AG09319 (cell line): Measurements from ENCODE around the gene B4GALT2.
A peak's percentile ranks its signal among the peaks of the same experiment; 100 is the strongest.

Source experiments
- DNase-seq: peaks from one replicate; pipeline ENCODE4 v3.0.0-alpha.2; 2010; ENCODE audit warnings: low read depth; ENCODE audit errors: extremely low read depth
- CTCF ChIP-seq: IDR thresholded peaks from 2 replicates; pipeline ENCODE4 v1.5.1; 2011; ENCODE audit warnings: low read depth, mild to moderate bottlenecking, inconsistent platforms, low read length, moderate library complexity

The B4GALT2 gene

DNA sequence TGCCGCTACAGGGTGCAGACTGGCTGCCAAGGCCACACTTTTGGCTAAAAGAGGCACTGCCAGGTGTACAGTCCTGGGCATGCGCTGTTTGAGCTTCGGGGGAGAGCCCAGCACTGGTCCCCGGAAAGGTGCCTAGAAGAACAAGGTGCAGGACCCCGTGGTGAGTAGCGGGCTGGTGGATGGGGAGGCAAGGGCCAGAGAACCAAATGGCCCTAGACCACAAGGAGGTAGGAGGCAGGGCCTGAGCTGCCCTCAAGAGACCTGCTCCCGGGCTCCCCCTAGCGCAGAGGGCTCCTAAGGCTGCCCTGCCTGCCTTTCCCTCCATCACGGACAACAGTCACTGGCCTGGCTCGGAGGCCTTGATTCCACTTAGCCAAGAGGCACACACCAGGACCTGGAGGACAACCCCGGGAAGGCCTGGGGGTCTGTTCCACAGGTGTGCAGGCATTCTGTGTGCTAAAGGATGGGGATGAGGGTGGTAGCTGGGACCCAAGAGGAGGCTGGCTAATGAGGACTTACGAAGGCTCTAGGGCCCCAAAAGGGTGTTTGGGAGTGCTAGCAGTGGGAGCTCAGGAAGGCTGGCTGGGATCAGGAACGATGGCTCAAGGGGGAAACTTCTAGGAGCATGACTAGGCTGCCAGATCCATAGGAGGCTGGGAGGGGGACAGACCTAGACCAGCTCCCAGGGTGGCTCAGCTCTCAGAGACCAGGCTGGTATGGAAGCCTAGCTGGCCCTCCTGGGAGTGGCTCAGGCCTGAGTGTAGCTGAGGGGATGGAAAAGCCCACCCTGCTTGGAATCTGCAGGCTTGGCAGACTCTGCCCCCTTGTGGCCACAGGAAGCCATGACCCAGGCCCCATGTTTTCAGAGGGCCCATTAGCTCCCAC is 44.7 kb upstream of the B4GALT2 start:
- peak; percentile 91 for TF ChIP-seq CTCF
- no peak for DNase-seq

GRCh38 chr1:43934986-43935324 is 44.1 kb upstream of the B4GALT2 start:
- no peak for TF ChIP-seq CTCF
- no peak for DNase-seq

DNA sequence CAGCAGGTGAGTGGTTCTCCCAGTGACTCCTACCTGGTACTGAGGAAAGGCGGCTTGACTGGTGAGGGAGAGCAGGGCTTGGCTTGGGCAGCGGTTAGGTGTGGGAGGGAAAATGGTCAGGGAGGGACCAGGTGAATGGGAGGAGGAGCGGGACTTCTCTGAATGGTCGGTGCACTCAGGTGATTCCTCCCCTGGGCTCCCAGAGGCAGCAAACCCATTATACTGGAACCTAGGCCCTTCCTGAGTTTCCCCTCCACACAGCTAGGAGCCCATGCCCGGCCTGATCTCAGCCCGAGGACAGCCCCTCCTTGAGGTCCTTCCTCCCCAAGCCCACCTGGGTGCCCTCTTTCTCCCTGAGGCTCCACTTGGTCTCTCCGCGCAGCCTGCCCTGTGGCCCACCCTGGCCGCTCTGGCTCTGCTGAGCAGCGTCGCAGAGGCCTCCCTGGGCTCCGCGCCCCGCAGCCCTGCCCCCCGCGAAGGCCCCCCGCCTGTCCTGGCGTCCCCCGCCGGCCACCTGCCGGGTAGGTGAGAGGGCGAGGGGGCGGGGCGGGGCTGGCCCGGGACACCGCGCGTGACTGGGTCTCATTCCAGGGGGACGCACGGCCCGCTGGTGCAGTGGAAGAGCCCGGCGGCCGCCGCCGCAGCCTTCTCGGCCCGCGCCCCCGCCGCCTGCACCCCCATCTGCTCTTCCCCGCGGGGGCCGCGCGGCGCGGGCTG is 43.1 kb upstream of the B4GALT2 start:
- TF ChIP-seq CTCF = no peak
- DNase-seq = no peak

- no peak; the same call in 1 of the 2 replicates for TF ChIP-seq CTCF
- DNase-seq = no peak
These were observed 42.4 kb upstream of the B4GALT2 start for GRCh38 chr1:43936431-43937151.

- DNase-seq = no peak
- TF ChIP-seq CTCF = no peak
These were observed 41.7 kb upstream of the B4GALT2 start for GRCh38 chr1:43937179-43937865.

- no peak for DNase-seq
- TF ChIP-seq CTCF = no peak
These were observed 40.6 kb upstream of the B4GALT2 start for GRCh38 chr1:43938383-43938782.
